ENCODE results near the gene MAP2K3.

MAP2K3 gene

GRCh38 chr17:21252796-21253645, 31.5 kb upstream of the MAP2K3 start, which contains the start of gene NATD1:
Gene NATD1 (minus strand): TSS chr17:21253410. CDS start chr17:21253264, 146 bp downstream.
- DNase-seq (ENCODE audit: low spot score): peak; percentile 75

GRCh38 chr17:21253646-21254441, 30.7 kb upstream of the MAP2K3 start:
- no peak for DNase-seq (ENCODE audit: low spot score)

- DNase-seq (ENCODE audit: low spot score): no peak
Observed at GRCh38 chr17:21258593-21258992, 25.9 kb upstream of the MAP2K3 start.

- no peak for DNase-seq (ENCODE audit: low spot score)
Observed at GRCh38 chr17:21262259-21262993, 22.1 kb upstream of the MAP2K3 start.

GRCh38 chr17:21263376-21263775, 21.1 kb upstream of the MAP2K3 start:
- DNase-seq (ENCODE audit: low spot score): no peak

GRCh38 chr17:21268596-21269188, 15.8 kb upstream of the MAP2K3 start:
- DNase-seq (ENCODE audit: low spot score): no peak

- DNase-seq (ENCODE audit: low spot score): no peak
Observed at GRCh38 chr17:21269394-21269793, 15.1 kb upstream of the MAP2K3 start.

- no peak for DNase-seq (ENCODE audit: low spot score)
Observed at GRCh38 chr17:21271454-21272183, 12.9 kb upstream of the MAP2K3 start.

GRCh38 chr17:21272250-21272649, 12.3 kb upstream of the MAP2K3 start:
- DNase-seq (ENCODE audit: low spot score): no peak

- no peak for DNase-seq (ENCODE audit: low spot score)
Observed at GRCh38 chr17:21272881-21273792, 11.4 kb upstream of the MAP2K3 start.

- no peak for DNase-seq (ENCODE audit: low spot score)
Observed at GRCh38 chr17:21275047-21275578, 9.4 kb upstream of the MAP2K3 start.

- DNase-seq (ENCODE audit: low spot score): peak; percentile 92
Observed at GRCh38 chr17:21275579-21276263, 8.8 kb upstream of the MAP2K3 start.

GRCh38 chr17:21276264-21276588, 8.3 kb upstream of the MAP2K3 start:
- DNase-seq (ENCODE audit: low spot score): no peak

- DNase-seq (ENCODE audit: low spot score): no peak
Observed at GRCh38 chr17:21277332-21277731, 7.2 kb upstream of the MAP2K3 start.

- DNase-seq (ENCODE audit: low spot score): peak; percentile 53
Observed at GRCh38 chr17:21278450-21279197, 5.9 kb upstream of the MAP2K3 start.

- DNase-seq (ENCODE audit: low spot score): no peak
Observed at GRCh38 chr17:21279198-21279535, 5.3 kb upstream of the MAP2K3 start.

- DNase-seq (ENCODE audit: low spot score): no peak
Observed at GRCh38 chr17:21279582-21279981, 4.9 kb upstream of the MAP2K3 start.

- peak; percentile 90 for DNase-seq (ENCODE audit: low spot score)
Observed at GRCh38 chr17:21280081-21280518, 4.4 kb upstream of the MAP2K3 start.

- DNase-seq (ENCODE audit: low spot score): no peak
Observed at GRCh38 chr17:21282231-21282630, 2.3 kb upstream of the MAP2K3 start.

All from CD4-positive, alpha-beta T cell treated with Interleukin-15 for 4 hours (primary cell).